ENCODE data around the gene RPL39.

Gene RPL39

GRCh38 chrX:119738742-119739141 lies 52.7 kb downstream of the RPL39 start:
- TF ChIP-seq SPI1 (IDR thresholded peaks at IDR 0.05; ENCODE audit: borderline replicate concordance, low read depth) (no peak), POLR2AphosphoS5 (IDR thresholded peaks at IDR 0.05; ENCODE audit: low read depth) (no peak), GABPA (IDR thresholded peaks at IDR 0.05; ENCODE audit: low read depth) (no peak)
- TF ChIP-seq, protein P1, sequence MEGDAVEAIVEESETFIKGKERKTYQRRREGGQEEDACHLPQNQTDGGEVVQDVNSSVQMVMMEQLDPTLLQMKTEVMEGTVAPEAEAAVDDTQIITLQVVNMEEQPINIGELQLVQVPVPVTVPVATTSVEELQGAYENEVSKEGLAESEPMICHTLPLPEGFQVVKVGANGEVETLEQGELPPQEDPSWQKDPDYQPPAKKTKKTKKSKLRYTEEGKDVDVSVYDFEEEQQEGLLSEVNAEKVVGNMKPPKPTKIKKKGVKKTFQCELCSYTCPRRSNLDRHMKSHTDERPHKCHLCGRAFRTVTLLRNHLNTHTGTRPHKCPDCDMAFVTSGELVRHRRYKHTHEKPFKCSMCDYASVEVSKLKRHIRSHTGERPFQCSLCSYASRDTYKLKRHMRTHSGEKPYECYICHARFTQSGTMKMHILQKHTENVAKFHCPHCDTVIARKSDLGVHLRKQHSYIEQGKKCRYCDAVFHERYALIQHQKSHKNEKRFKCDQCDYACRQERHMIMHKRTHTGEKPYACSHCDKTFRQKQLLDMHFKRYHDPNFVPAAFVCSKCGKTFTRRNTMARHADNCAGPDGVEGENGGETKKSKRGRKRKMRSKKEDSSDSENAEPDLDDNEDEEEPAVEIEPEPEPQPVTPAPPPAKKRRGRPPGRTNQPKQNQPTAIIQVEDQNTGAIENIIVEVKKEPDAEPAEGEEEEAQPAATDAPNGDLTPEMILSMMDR (IDR thresholded peaks at IDR 0.05; ENCODE audit: insufficient read depth, low read length), result no peak
- TF ChIP-seq, protein P2, sequence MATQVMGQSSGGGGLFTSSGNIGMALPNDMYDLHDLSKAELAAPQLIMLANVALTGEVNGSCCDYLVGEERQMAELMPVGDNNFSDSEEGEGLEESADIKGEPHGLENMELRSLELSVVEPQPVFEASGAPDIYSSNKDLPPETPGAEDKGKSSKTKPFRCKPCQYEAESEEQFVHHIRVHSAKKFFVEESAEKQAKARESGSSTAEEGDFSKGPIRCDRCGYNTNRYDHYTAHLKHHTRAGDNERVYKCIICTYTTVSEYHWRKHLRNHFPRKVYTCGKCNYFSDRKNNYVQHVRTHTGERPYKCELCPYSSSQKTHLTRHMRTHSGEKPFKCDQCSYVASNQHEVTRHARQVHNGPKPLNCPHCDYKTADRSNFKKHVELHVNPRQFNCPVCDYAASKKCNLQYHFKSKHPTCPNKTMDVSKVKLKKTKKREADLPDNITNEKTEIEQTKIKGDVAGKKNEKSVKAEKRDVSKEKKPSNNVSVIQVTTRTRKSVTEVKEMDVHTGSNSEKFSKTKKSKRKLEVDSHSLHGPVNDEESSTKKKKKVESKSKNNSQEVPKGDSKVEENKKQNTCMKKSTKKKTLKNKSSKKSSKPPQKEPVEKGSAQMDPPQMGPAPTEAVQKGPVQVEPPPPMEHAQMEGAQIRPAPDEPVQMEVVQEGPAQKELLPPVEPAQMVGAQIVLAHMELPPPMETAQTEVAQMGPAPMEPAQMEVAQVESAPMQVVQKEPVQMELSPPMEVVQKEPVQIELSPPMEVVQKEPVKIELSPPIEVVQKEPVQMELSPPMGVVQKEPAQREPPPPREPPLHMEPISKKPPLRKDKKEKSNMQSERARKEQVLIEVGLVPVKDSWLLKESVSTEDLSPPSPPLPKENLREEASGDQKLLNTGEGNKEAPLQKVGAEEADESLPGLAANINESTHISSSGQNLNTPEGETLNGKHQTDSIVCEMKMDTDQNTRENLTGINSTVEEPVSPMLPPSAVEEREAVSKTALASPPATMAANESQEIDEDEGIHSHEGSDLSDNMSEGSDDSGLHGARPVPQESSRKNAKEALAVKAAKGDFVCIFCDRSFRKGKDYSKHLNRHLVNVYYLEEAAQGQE (IDR thresholded peaks at IDR 0.05; ENCODE audit: insufficient replicate concordance, low read depth), result no peak
- H3K27ac ChIP-seq (replicated peaks), result no peak overlapping the region
- no peaks in the 10 kb centered on the region for H3K27me3 ChIP-seq (ENCODE audit: insufficient read depth, poor library complexity, severe bottlenecking)
- H3K4me3 ChIP-seq (replicated peaks; ENCODE audit: insufficient read depth, low read length), result no peak overlapping the region
- no peak for DNase-seq (ENCODE audit: low read depth in 1 of 2, low spot score in 1 of 2)
